Endothelial cell of umbilical vein (primary cell): ENCODE measurements around the gene SMIM3.
"Not testable (repeated sequence)": the region's sequence is repeated elsewhere in the genome, so short reads cannot be mapped to it uniquely, and the experiment has no call there.

Experiments used
- EZH2 ChIP-seq: IDR thresholded peaks from 2 replicates; pipeline ENCODE4 v1.6.1; 2012; ENCODE audit warnings: borderline replicate concordance, low read depth, mild to moderate bottlenecking, moderate library complexity, low read length, inconsistent platforms; ENCODE audit not compliant: severe bottlenecking
- FOS ChIP-seq: IDR thresholded peaks from 2 replicates; pipeline ENCODE4 v1.6.1; 2011; ENCODE audit warnings: mild to moderate bottlenecking, low read length, moderate library complexity, borderline replicate concordance; ENCODE audit not compliant: insufficient read depth
- GATA2 ChIP-seq: IDR thresholded peaks from 2 replicates; pipeline ENCODE4 v1.7.0; 2011; ENCODE audit warnings: low read depth, mild to moderate bottlenecking, moderate library complexity, mixed read lengths, low read length; ENCODE audit not compliant: insufficient read length, insufficient read depth
- JUN ChIP-seq: IDR thresholded peaks from 2 replicates; pipeline ENCODE4 v1.6.1; 2011; ENCODE audit warnings: borderline replicate concordance, low read depth; ENCODE audit not compliant: insufficient read length, insufficient read depth
- MYC ChIP-seq: IDR thresholded peaks from one replicate; pipeline ENCODE4 v1.6.1; 2011; ENCODE audit warnings: mild to moderate bottlenecking, low read depth, low read length
- POLR2A ChIP-seq: IDR thresholded peaks from 2 replicates; pipeline ENCODE4 v1.6.1; 2012; ENCODE audit warnings: low read depth, mild to moderate bottlenecking, control low read depth, low read length
- POLR2AphosphoS5 ChIP-seq: IDR thresholded peaks from 2 replicates; pipeline ENCODE4 v1.6.1; 2012; ENCODE audit warnings: low read depth, mild to moderate bottlenecking, control low read depth, low read length, moderate library complexity; ENCODE audit not compliant: insufficient read depth
- TF ChIP-seq, protein P1 (sequence below), 2 donors: IDR thresholded peaks; 1 replicate in 1 of 2; 2 replicates in 1 of 2; pipeline ENCODE4 v1.5.1; 2011; ENCODE audit warnings: low read length in 2 of 2, mild to moderate bottlenecking in 2 of 2, moderate library complexity in 2 of 2, control low read depth in 1 of 2, inconsistent platforms in 1 of 2, low read depth in 1 of 2; ENCODE audit not compliant: insufficient read depth in 1 of 2; ENCODE audit errors: extremely low read depth in 1 of 2
- TF ChIP-seq, protein P2 (sequence below): IDR thresholded peaks from 2 replicates; pipeline ENCODE4 v1.6.1; 2011; ENCODE audit not compliant: insufficient read depth, insufficient read length

DNA sequence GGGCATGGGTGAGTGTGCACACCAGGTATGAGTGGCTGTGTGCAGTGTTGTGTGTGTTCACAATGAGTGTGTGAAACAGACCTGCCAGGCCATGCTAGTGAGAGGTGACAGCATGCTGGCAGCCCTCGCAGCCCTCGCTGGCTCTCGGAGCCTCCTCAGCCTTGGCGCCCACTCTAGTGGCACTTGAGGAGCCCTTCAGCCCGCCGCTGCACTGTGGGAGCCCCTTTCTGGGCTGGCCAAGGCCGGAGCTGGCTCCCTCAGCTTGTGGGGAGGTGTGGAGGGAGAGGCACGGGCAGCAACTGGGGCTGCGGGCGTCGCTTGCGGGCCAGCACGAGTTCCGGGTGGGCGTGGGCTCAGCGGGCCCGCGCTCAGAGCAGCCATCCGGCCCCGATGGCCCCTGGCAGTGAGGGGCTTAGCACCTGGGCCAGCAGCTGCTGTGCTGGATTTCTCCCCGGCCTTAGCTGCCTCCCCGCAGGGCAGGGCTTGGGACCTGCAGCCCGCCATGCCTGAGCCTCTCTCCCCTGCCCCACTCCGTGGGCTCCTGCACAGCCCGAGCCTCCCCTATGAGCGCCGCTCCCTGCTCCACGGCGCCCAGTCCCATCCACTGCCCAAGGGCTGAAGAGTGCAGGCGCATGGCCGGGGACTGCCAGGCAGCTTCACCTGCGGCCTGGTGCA is 66.8 kb downstream of the SMIM3 start:
- TF ChIP-seq, protein P1, sequence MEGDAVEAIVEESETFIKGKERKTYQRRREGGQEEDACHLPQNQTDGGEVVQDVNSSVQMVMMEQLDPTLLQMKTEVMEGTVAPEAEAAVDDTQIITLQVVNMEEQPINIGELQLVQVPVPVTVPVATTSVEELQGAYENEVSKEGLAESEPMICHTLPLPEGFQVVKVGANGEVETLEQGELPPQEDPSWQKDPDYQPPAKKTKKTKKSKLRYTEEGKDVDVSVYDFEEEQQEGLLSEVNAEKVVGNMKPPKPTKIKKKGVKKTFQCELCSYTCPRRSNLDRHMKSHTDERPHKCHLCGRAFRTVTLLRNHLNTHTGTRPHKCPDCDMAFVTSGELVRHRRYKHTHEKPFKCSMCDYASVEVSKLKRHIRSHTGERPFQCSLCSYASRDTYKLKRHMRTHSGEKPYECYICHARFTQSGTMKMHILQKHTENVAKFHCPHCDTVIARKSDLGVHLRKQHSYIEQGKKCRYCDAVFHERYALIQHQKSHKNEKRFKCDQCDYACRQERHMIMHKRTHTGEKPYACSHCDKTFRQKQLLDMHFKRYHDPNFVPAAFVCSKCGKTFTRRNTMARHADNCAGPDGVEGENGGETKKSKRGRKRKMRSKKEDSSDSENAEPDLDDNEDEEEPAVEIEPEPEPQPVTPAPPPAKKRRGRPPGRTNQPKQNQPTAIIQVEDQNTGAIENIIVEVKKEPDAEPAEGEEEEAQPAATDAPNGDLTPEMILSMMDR (IDR thresholded peaks at IDR 0.05; ENCODE audit: extremely low read depth in 1 of 2, insufficient read depth in 1 of 2, low read depth in 1 of 2, low read length in 2 of 2), result not testable (repeated sequence)
- not testable (repeated sequence) for TF ChIP-seq POLR2AphosphoS5, MYC, POLR2A, EZH2, FOS, JUN, GATA2
- TF ChIP-seq, protein P2, sequence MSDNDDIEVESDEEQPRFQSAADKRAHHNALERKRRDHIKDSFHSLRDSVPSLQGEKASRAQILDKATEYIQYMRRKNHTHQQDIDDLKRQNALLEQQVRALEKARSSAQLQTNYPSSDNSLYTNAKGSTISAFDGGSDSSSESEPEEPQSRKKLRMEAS, result not testable (repeated sequence)
